Measurements from ENCODE around the gene BAIAP2. TPM values are rescaled to one million over a fixed set of nuclear protein-coding genes. Genes with fewer than 3 reads are reported as not detected.
"Not testable (repeated sequence)": the region's sequence is repeated elsewhere in the genome, so short reads cannot be mapped to it uniquely, and the experiment has no call there.

BAIAP2 gene
- total RNA-seq, 1 donor from 2014 or later, result 57.7 TPM

- peak in 1 of 2 donors; percentile 63 for DNase-seq (ENCODE audit: low read depth in 2 of 2)
These were observed 100.7 kb downstream of the BAIAP2 start for GRCh38 chr17:81135505-81136278.

GRCh38 chr17:81136366-81136765, 101.4 kb downstream of the BAIAP2 start:
- DNase-seq (ENCODE audit: low read depth in 2 of 2), result no peak

GRCh38 chr17:81137248-81137647, 102.3 kb downstream of the BAIAP2 start:
- no peak for DNase-seq (ENCODE audit: low read depth in 2 of 2)

- DNase-seq (ENCODE audit: low read depth in 2 of 2), result no peak
These were observed 103.1 kb downstream of the BAIAP2 start for GRCh38 chr17:81138083-81138482.

- no peak for DNase-seq (ENCODE audit: low read depth in 2 of 2)
These were observed 103.5 kb downstream of the BAIAP2 start for GRCh38 chr17:81138500-81138899.

GRCh38 chr17:81139428-81139827, 104.5 kb downstream of the BAIAP2 start:
- DNase-seq (ENCODE audit: low read depth in 2 of 2), result no peak

GRCh38 chr17:81140018-81140417, 105.1 kb downstream of the BAIAP2 start:
- no peak for DNase-seq (ENCODE audit: low read depth in 2 of 2)

- no peak for DNase-seq (ENCODE audit: low read depth in 2 of 2)
These were observed 105.7 kb downstream of the BAIAP2 start for GRCh38 chr17:81140695-81141094.

GRCh38 chr17:81142301-81143199, 107.6 kb downstream of the BAIAP2 start:
- peak; percentile 78 to 90 for DNase-seq (ENCODE audit: low read depth in 2 of 2)

GRCh38 chr17:81143200-81143527, 108.2 kb downstream of the BAIAP2 start:
- no peak for DNase-seq (ENCODE audit: low read depth in 2 of 2)

- DNase-seq (ENCODE audit: low read depth in 2 of 2), result no peak
These were observed 108.9 kb downstream of the BAIAP2 start for GRCh38 chr17:81143717-81144422.

- no peak for DNase-seq (ENCODE audit: low read depth in 2 of 2)
These were observed 109.5 kb downstream of the BAIAP2 start for GRCh38 chr17:81144423-81144781.

- DNase-seq (ENCODE audit: low read depth in 2 of 2), result not testable (repeated sequence)
These were observed 111.3 kb downstream of the BAIAP2 start for GRCh38 chr17:81146208-81146607.

- no peak for DNase-seq (ENCODE audit: low read depth in 2 of 2)
These were observed 112.8 kb downstream of the BAIAP2 start for GRCh38 chr17:81147701-81148100.

- DNase-seq (ENCODE audit: low read depth in 2 of 2), result no peak
These were observed 113.6 kb downstream of the BAIAP2 start for GRCh38 chr17:81148571-81148970.

- no peak for DNase-seq (ENCODE audit: low read depth in 2 of 2)
These were observed 114.1 kb downstream of the BAIAP2 start for GRCh38 chr17:81148986-81149533.

- DNase-seq (ENCODE audit: low read depth in 2 of 2), result peak; percentile 51 to 76
These were observed 115.6 kb downstream of the BAIAP2 start for GRCh38 chr17:81150377-81151077.

- DNase-seq (ENCODE audit: low read depth in 2 of 2), result no peak
These were observed 116.3 kb downstream of the BAIAP2 start for GRCh38 chr17:81151278-81151677.

GRCh38 chr17:81152288-81152828, 117.4 kb downstream of the BAIAP2 start:
- DNase-seq (ENCODE audit: low read depth in 2 of 2), result no peak

- DNase-seq (ENCODE audit: low read depth in 2 of 2), result peak; percentile 88
These were observed 118.4 kb downstream of the BAIAP2 start for GRCh38 chr17:81153340-81153803.

GRCh38 chr17:81154016-81154415, 119.1 kb downstream of the BAIAP2 start:
- not testable (repeated sequence) for DNase-seq (ENCODE audit: low read depth in 2 of 2)

Measured in lung microvascular endothelial cell (primary cell).